GM19467 (cell line): ENCODE measurements around the gene OR2H2.

ENCODE experiments used
- ATAC-seq: cut with Tn5 transposase; IDR thresholded peaks from one replicate; pipeline ENCODE4 v1.9.1; 2021; ENCODE audit warnings: mild to moderate bottlenecking, moderate library complexity; ENCODE audit not compliant: unreplicated experiment

The OR2H2 gene

GRCh38 chr6:29590218-29590808, 5.4 kb downstream of the OR2H2 start:
- no peak for ATAC-seq

GRCh38 chr6:29591677-29592076, 6.8 kb downstream of the OR2H2 start:
- no peak for ATAC-seq

- no peak for ATAC-seq
Observed at GRCh38 chr6:29593199-29593855, 8.4 kb downstream of the OR2H2 start.

- no peak for ATAC-seq
Observed at GRCh38 chr6:29596381-29596900, 11.5 kb downstream of the OR2H2 start.

GRCh38 chr6:29597184-29597583, 12.3 kb downstream of the OR2H2 start:
- no peak for ATAC-seq

GRCh38 chr6:29598172-29598747, 13.3 kb downstream of the OR2H2 start:
- no peak for ATAC-seq

- ATAC-seq = no peak
Observed at GRCh38 chr6:29602564-29603361, 17.8 kb downstream of the OR2H2 start.

GRCh38 chr6:29603456-29603855, 18.5 kb downstream of the OR2H2 start:
- no peak for ATAC-seq

GRCh38 chr6:29603930-29604329, 19.0 kb downstream of the OR2H2 start:
- no peak for ATAC-seq

GRCh38 chr6:29608131-29608530, 23.2 kb downstream of the OR2H2 start:
- ATAC-seq = no peak

- ATAC-seq = no peak
Observed at GRCh38 chr6:29610540-29610939, 25.6 kb downstream of the OR2H2 start.

GRCh38 chr6:29611426-29611825, 26.5 kb downstream of the OR2H2 start:
- no peak for ATAC-seq

- ATAC-seq = no peak
Observed at GRCh38 chr6:29617782-29618554, 33.0 kb downstream of the OR2H2 start.

GRCh38 chr6:29619578-29620160, 34.7 kb downstream of the OR2H2 start:
- no peak for ATAC-seq

- no peak for ATAC-seq
Observed at GRCh38 chr6:29620630-29621029, 35.7 kb downstream of the OR2H2 start.

GRCh38 chr6:29624520-29624961, 39.6 kb downstream of the OR2H2 start:
- no peak for ATAC-seq

GRCh38 chr6:29625337-29625930, 40.5 kb downstream of the OR2H2 start:
- ATAC-seq = no peak

- no peak for ATAC-seq
Observed at GRCh38 chr6:29626948-29627754, 42.2 kb downstream of the OR2H2 start.
